NCI-H1048 (cell line): ENCODE results near the gene DMAC2L.
"Not testable (repeated sequence)": the region's sequence is repeated elsewhere in the genome, so short reads cannot be mapped to it uniquely, and the experiment has no call there.

Experiments used
- DNase-seq: peaks from one replicate; lab custom pipeline; 2025; lab: John Stamatoyannopoulos, UW

Gene DMAC2L

DNA sequence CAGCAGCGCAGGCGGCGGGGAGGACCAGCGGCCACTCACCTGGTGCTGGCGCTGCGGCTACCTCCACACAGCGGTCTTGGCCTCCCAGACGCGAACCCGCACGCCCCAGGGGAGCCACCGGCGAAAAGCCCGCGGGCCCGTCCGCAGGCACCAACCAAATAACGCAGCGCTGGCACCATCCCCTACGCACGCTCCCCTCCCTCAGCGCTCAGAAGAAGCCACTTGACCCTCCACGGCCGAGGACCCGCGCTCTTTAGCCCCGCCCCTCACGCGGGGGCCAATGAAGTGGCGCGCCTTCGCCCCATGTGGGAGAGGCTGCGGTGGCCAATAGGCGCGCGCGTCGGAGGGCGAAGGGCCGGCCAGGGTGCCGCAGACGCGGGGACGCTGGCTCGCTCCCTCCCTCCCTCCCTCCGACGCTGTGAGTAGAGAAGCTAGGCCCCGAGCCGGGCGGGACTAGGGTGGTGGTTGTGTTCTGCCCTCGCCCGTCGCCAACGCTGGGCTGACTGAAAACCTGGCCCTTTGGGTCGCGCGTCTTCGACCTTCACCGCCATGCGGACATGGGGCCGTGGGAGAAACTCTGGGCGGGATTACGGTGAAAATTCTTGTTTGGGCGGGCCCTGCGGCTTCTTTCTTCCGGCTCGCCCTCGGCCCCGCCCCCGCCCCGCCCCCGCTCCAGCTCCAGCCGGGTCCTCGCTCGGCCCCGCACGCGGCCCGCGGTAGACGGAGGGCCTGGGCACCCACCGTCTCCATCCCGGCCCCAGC is at the start of gene DMAC2L, which contains the start of gene L2HGDH:
DMAC2L (plus strand) TSS at position 353 of the 762 bp plus-strand sequence. CDS start 9,164 bp downstream, outside the sequence.
L2HGDH (minus strand) TSS at position 258 of the 762 bp plus-strand sequence; CDS start at position 179, 79 bp downstream.
- peak; percentile 87 for DNase-seq

DNA sequence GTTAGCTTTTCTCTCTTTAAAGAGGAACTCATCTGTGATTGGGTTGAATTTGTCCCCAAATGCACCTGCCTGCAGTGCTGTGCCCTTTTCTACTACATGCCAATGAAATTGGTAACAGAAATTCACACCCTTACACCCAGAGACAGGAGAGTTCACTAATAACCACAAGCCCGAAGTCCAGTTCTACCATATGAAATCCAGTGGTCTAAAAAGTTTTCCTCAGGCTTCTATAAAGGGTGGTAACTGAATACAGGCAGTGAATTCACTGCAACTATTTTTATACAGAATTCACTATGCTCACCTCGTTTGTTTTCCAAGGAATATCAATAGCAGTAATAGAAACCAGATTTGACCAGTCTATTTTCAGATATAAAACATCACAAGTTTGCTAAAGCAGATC is 49.3 kb upstream of the DMAC2L start:
- DNase-seq, result no peak

GRCh38 chr14:50263321-50263720 is 48.8 kb upstream of the DMAC2L start:
- DNase-seq, result no peak

- DNase-seq, result no peak
Observed at GRCh38 chr14:50265029-50265428, 47.1 kb upstream of the DMAC2L start.

GRCh38 chr14:50270932-50271331 is 41.2 kb upstream of the DMAC2L start:
- no peak for DNase-seq

- no peak for DNase-seq
Observed at GRCh38 chr14:50272498-50272897, 39.6 kb upstream of the DMAC2L start.

DNA sequence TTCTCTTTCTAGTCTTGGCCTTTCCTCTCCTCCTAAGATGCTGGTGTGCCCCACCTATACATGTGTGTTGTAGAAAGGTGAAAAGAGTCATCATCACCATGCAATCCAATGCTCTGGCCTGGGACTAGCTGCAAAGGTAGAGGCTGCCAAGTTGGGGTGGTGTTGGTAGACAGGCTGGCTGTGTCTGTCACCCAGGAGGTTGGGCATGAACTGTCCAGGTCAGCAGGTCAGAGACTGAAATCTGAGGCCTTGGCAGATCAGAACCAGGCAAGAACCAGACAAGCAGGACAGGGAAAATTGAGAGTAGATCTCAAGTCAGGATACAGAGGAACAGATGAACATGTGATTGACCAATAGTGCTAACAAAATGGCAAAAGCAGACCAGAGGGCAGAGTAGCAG is 26.3 kb upstream of the DMAC2L start:
- DNase-seq, result no peak

DNA sequence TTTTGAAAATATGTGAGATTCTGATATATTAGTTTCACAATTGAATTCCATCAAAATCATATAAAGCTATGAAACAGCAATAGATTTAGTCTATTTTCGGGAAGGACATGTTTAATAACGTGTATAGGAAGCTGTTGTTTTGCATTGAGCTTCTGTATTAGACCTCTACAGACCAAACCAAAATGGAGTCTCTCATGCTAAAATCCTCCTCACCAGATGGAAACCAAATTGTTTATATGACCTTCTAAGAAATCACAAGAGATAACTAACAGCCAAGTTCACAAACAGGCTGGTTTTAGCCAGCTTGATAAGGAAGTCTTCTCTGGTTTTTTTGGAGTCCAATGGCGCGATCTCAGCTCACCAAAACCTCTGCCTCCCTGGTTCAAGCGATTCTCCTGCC is 24.0 kb upstream of the DMAC2L start:
- DNase-seq, result no peak

GRCh38 chr14:50290306-50290705 is 21.8 kb upstream of the DMAC2L start:
- DNase-seq, result no peak

- no peak for DNase-seq
Observed at GRCh38 chr14:50299585-50299984, 12.5 kb upstream of the DMAC2L start.

DNA sequence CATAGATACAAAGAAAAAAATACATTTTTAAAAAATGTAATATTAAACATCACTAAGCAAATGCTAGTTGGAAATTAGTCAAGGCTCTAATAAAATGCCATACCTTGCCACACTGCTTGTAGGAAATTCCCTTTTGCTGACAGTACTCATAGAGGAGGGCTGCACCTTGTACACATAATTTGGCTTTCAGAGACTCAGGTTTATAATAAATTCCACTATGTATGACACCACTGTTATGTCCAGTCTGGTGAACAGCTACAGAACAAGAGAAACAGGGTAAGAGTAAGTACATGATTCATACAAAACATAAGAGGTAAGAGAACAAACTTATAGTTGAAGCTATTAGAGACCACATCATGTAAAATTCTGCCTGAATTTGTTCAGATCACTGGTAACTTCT is 10.2 kb upstream of the DMAC2L start:
- no peak for DNase-seq

GRCh38 chr14:50303744-50304471 is 8.2 kb upstream of the DMAC2L start:
- no peak for DNase-seq

- no peak for DNase-seq
Observed at GRCh38 chr14:50308363-50308915, 3.7 kb upstream of the DMAC2L start.

GRCh38 chr14:50310445-50310844 is 1.7 kb upstream of the DMAC2L start:
- DNase-seq, result no peak

- no peak for DNase-seq
Observed at GRCh38 chr14:50311337-50311971, 670 bp upstream of the DMAC2L start.

GRCh38 chr14:50312734-50313054 is 570 bp downstream of the DMAC2L start:
- DNase-seq, result no peak

DNA sequence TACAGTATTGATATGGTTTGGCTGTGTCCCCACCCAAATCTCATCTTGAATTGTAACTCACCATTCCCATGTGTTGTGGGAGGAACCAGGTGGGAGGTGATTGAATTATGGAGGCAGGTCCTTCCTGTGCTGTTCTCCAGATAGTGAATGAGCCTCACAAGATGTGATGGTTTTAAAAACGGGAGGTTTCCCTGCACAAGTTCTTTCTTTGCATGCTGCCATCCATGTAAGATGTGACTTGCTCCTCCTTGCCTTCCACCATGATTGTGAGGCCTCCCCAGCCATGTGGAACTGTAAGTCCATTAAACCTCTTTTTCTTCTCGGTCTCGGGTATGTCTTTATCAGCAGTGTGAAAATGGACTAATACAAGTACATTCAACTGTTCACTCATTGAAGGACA is 2.0 kb downstream of the DMAC2L start:
- not testable (repeated sequence) for DNase-seq

DNA sequence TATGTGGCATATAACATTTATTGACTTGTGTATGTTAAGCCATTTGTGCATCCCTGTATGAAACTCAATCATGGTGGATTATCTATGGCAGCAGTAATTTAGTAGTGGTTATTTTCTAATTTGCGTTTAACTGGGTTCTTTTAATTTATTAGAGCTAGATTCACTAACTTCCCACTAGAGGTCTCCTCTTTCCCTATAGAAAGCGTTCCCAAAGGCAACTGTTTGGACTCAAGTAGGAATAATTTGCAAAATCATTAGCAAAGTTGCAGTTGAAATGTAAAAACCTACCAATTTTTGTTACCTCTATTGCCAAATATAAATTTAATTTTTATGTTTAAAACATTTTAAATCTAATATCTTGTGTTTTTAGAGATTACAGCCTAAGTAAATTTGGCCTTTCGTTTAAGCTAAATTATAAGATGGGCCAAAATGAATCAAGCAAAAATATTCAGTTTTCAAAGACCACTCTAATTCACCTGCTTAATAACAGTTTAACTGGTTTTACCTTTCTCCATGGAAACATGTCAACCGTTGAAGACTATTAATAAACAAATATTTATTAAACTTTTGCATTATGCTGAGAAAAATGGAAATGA is 6.0 kb downstream of the DMAC2L start:
- DNase-seq, result no peak

- DNase-seq, result no peak
Observed at GRCh38 chr14:50319293-50319692, 7.2 kb downstream of the DMAC2L start.

GRCh38 chr14:50319721-50320120 is 7.6 kb downstream of the DMAC2L start:
- DNase-seq, result no peak

GRCh38 chr14:50320283-50320682 is 8.2 kb downstream of the DMAC2L start:
- no peak for DNase-seq

- DNase-seq, result peak; percentile 36
Observed at GRCh38 chr14:50321009-50321660, 9.0 kb downstream of the DMAC2L start.
